Retina (tissue), 1 donor: ENCODE measurements around the gene GNPTAB.
A peak's percentile ranks its signal among the peaks of the same experiment; 100 is the strongest.
"Not testable (repeated sequence)": the region's sequence is repeated elsewhere in the genome, so short reads cannot be mapped to it uniquely, and the experiment has no call there.

Experiments used
- DNase-seq: peaks from one replicate; pipeline ENCODE4 v3.0.0-alpha.2; 2016

The GNPTAB gene

GRCh38 chr12:101830367-101831325 lies at the start of gene GNPTAB:
Gene GNPTAB, minus strand, starts transcription at chr12:101830959. Its CDS starts 284 bp downstream, at chr12:101830675.
- DNase-seq, result peak; percentile 97

DNA sequence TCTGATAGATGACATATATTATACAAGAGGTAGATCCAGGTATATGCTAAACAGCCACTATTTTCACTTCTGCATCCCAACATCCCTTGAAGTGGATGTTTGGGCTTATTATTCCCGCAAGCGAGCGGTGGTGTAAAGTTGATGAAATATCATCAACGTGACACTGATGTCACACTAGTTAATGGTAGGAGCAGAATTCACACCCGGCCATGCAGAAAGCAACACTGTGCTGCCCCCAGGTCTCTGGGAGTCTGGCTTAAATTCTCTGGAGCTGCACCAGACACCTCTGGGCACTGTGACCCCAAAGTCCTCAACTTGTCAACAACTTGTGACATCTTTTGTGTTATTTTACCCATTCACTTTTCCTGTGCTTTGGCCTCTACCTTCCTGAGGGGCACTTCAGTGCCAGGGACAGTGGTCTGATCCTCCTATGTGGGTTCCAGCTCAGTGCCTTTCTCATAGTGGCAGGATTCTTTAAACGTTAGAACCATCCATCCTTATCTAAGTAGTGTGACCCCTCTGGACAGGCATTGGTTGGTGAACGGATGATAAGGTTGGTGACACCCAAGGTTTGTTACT lies 47.6 kb upstream of the GNPTAB start:
- DNase-seq, result peak; percentile 29

- DNase-seq, result peak; percentile 53
These were observed 47.1 kb upstream of the GNPTAB start for GRCh38 chr12:101877806-101878242.

GRCh38 chr12:101876861-101877805 lies 46.4 kb upstream of the GNPTAB start, which contains the start of gene DRAM1:
Gene DRAM1, plus strand, starts transcription at chr12:101877580. Its CDS starts 210 bp downstream, at chr12:101877790.
- DNase-seq, result peak; percentile 90

- DNase-seq, result peak; percentile 28
These were observed 45.6 kb upstream of the GNPTAB start for GRCh38 chr12:101876322-101876860.

DNA sequence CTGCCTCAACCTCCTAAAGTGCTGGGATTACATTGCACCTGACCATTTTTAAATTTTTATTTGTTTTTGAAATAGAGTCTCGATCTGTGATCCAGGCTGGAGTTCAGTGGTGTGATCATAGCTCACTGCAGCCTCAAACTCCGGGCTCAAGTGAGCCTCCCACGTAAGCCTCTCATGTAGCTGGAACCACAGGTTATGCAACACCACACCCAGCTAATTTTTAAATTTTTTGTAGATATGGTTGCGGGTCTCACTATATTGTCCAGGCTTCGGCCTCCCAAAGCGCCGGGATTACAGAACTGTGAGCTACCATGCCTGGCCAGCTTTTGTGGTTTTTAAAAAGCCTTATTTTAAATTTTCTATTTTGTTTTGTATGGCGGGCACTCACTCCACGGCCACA lies 44.4 kb upstream of the GNPTAB start:
- DNase-seq, result no peak

GRCh38 chr12:101870925-101871324 lies 40.2 kb upstream of the GNPTAB start:
- no peak for DNase-seq

- DNase-seq, result not testable (repeated sequence)
These were observed 36.9 kb upstream of the GNPTAB start for GRCh38 chr12:101867619-101868018.

DNA sequence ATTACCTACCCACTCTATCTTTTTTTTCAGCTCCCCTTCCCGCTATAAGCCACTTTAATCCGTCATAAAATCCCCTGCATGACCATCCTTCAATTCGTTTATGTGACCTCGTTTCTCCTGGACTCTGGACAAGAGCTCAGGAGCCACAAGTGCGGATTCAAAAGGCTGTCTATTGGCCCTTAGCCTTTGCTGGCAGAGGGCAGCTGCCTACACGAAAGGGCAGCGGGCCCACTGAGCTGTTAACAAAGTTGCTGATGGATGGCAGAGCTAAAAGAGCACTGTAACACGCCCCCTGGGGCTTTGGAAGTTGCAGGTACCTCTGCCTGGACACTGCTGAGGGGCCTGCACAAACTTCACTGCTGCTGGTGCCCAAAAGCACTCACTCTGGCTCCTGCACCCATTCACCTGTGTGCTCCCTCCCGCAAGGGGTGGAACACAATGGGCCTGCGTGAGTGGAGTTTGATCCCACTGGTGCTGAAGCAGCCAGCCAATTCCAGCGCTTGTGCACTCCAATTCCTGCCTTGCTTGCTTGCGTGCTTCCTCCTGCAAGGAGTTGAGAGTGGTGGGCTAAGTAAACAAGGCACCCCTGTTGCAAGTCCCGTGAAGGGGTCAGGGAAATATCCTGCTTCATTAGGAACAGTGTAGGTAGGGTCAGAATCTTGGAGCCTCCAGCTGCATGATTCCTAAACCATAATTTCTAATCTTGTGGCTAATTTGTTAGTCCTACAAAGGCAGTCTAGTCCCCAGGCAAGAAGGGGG lies 36.0 kb upstream of the GNPTAB start:
- no peak for DNase-seq

DNA sequence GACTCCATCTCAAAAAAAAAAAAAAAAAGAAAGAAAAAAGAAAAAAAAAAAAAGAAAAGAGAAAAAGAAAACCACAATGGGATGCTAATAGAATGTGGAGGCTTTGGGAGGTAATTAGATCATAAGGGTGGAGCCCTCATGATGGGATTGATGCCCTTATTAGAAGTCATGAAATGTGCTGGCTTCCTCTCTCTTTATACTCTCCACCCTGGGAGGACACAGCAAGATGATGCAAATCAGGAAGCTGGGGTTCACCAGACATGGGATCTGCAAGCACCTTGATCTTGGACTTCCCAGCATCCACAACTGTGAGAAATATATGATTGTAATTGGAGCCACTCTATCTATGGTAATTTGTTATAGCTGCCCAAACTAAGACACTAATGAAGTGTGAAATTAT lies 33.2 kb upstream of the GNPTAB start:
- DNase-seq, result no peak

- DNase-seq, result no peak
These were observed 31.5 kb upstream of the GNPTAB start for GRCh38 chr12:101862245-101862644.

DNA sequence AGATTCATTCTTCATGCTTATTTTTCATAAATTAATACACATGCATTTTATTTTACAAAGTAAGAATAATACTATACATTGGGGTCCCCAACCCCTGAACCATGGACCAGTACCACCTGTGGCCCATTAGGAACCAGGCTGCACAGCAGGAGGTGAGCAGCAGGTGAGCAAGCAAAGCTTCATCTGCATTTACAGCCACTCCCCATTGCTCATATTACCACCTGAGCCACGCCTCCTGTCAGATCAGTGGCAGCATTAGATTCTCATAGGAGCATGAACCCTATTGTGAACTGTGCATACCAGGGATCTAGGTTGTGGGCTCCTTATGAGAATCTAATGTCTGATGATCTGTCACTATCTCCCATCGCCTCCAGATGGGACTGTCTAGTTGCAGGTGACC lies 30.9 kb upstream of the GNPTAB start:
- not testable (repeated sequence) for DNase-seq

GRCh38 chr12:101859664-101860607 lies 29.2 kb upstream of the GNPTAB start:
- no peak for DNase-seq

- no peak for DNase-seq
These were observed 27.6 kb upstream of the GNPTAB start for GRCh38 chr12:101858361-101858760.

DNA sequence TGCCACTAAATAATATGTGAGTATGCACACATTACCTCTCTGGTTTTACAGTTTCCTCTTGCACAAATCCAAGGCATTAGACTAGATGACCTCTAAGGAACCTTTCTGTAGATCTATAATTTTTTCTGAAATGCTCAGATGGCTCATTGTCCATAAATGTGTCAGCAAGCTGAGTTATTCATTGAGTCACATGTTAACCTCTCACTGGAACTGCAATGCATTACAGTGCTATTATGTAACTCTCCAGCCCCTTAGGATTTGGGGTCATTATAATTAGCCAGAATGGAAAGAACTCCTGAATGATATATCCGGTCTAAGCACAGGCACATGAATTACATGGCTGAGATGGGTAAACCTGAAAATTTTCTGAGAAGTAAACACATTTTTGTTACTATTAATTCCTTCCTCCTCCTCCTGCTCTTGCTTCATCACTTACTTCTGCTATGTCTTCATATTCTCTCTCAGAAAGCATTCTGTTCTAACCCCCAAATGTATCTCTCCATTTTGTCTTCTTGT lies 26.3 kb upstream of the GNPTAB start:
- no peak for DNase-seq

GRCh38 chr12:101856614-101857013 lies 25.9 kb upstream of the GNPTAB start:
- DNase-seq, result not testable (repeated sequence)

DNA sequence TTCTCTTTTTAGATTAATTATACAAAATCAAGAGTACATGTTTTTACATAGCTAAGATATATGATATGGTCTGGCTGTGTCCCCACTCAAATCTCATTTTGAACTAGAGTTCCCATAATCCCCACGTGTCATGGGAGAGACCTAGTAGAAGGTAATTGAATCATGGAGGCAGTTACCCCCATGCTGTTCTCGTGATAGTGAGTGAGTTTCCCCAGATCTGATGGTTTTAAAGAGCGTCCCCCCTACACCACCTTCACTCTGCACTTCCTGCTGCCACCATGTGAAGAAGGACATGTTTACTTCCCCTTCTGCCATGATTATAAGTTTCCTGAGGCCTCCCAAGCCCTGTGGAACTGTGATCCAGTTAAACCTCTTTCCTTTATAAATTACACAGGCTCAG lies 25.2 kb upstream of the GNPTAB start:
- DNase-seq, result no peak

DNA sequence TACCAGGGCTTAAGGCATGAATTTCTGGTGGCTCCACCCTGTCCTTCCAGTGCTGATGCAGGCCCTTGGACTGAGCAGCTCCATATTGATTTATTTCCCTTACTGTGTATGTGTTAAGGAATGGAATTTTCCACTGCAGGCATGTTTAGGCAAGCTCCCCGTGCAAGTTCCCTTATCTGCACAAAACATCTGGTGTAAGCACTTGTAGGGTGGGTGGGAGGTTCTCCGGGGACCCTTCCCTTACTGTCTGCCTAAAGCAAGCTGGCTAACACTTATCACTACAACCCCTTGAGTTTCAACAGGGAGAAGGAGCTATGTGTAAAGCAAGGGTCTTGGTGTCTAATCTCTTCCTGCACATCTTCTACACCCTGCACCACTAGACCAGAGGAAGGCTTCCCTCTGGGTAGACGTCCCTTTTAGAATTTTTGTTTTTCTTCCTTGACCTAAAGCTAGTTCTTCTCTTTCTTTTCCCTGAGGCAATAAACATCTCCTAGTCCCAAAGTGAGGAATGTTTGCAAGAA lies 24.7 kb upstream of the GNPTAB start:
- no peak for DNase-seq

GRCh38 chr12:101854747-101855146 lies 24.0 kb upstream of the GNPTAB start:
- DNase-seq, result no peak

GRCh38 chr12:101852998-101853397 lies 22.2 kb upstream of the GNPTAB start:
- DNase-seq, result no peak
